Raji (cell line): Measurements from ENCODE around the gene ATRNL1.

Experiments used
- POLR2A ChIP-seq: IDR thresholded peaks from 2 replicates; pipeline ENCODE4 v1.6.1; 2011; ENCODE audit warnings: low read depth, low read length, control low read depth; ENCODE audit not compliant: insufficient read depth

ATRNL1 gene

GRCh38 chr10:115909962-115910731, 817.0 kb downstream of the ATRNL1 start:
- no peak for TF ChIP-seq POLR2A

GRCh38 chr10:115914475-115914874, 821.3 kb downstream of the ATRNL1 start:
- TF ChIP-seq POLR2A = no peak

DNA sequence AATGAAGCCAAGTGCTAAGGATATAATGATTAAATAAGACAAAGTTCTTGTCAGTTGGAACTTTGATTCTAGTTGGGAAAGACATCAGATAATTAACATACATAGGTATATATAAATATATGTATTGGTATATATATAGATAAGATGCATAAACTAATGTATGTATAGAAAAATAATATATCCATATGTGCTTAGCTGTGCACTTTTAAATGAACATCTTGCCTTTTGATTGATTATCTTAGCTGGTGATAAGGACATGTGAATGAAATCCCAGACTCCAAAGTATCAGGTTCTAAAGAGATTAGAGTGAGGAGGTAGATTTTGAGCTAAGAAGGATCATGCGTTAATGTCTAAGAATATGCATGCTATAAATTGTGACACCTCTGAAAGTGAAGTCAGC, 822.3 kb downstream of the ATRNL1 start:
- TF ChIP-seq POLR2A = no peak

DNA sequence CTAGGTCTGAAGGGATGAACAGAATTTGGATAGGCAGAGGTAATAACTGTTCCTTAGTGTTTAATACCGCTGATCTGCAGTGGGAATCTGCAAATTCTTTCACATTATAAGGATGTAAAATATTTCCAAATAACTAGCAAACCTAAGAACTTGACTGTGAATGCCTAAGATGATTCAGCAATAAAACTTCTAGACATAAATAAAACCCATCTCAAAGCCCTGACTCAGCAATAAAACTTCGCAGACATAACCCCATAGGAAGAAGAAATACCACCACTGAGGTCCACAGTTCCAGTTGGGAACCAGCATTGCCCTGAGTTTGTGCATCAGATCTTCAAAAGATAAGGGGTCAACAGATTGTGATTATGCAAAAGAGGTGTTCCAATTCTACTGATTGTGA, 825.6 kb downstream of the ATRNL1 start:
- no peak for TF ChIP-seq POLR2A

DNA sequence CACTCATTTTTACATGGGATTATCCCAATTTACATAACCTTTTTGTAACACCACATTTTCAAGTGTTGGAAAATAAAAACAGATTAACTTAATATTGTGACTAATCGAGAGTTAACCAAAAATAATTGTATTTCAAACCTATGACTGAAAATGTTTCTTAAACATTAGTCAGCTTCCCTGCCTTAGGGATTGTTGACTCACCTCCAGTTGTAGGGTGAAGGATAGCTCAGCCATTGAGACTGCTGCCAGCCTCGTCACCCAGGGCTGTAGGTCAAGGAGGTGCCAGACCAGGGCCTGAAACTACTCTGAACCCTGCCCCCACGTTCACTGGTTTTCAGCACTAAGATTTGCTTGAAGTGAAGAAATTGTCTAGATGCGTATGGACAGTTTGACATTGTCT, 828.6 kb downstream of the ATRNL1 start:
- TF ChIP-seq POLR2A = no peak

- TF ChIP-seq POLR2A = no peak
Measured at GRCh38 chr10:115931309-115931708, 838.1 kb downstream of the ATRNL1 start.

GRCh38 chr10:115932099-115932498, 838.9 kb downstream of the ATRNL1 start:
- TF ChIP-seq POLR2A = no peak

DNA sequence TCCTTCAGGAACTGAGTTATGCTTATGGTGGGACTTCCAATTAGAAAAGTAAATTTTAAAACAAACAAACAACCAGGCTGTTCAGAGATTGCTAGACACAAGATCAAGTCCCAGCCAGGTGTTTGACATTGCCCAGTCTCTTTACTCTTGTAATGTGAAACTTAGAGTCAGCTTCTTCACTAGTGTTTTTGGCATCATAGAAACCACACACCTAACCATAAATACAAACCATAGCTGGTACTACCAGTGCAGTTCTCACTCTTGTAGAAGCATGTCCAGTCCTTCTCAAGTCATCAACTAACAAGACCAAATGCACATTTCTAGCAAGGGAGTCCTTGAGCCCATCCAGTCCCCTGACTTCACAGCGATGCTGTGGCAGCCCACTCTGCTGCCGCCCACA, 839.9 kb downstream of the ATRNL1 start:
- TF ChIP-seq POLR2A = no peak

- no peak for TF ChIP-seq POLR2A
Measured at GRCh38 chr10:115935731-115936130, 842.6 kb downstream of the ATRNL1 start.

- no peak for TF ChIP-seq POLR2A
Measured at GRCh38 chr10:115936926-115937767, 844.0 kb downstream of the ATRNL1 start.

DNA sequence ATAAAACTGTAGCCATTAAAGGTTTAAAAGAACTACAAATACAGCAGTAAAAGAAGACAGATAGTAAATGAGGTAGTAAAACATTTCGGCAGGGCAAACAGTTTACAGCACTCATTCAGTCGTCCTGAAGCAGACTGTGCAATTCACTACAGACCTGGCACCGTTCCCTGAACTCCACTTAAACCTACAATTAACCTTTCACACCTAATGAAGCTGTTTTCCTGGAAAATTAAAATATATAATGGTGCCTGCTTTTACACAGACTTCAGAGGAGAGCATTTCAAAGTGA, 844.5 kb downstream of the ATRNL1 start:
- TF ChIP-seq POLR2A = no peak

DNA sequence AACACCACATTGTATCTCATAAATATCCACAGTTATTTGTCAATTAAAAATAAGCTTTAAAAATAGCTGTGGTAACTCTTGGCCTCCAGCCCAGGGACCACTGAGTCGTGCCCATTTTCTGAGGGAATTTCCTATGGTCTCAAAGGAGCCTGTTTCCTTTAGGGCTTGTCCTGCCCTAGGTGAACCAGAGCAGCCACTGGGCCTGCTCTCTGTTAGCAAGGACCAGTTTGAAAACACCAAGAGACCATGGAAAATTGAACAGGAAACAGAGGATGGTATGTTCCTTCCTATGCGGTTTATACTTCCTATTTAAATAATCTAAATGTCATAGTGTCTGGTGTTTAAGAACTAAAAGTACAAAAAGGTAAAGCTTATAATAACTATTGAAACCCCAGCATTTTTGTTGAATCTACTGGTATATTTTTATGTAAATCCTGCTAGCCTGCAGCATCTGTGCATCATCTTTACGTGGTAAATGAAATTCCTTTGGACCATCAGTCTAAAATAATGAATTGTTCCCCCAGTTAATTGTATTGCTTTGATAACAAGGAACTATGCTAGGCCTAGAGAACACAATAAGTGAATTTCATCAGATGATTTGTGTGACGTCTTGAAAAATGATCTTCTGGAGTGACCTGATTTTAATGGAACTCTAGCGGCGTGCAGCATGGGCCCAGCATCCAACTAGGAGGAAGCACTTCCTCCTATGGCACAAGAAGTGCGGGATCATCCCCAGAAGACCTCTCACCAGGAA, 846.1 kb downstream of the ATRNL1 start:
- no peak for TF ChIP-seq POLR2A

DNA sequence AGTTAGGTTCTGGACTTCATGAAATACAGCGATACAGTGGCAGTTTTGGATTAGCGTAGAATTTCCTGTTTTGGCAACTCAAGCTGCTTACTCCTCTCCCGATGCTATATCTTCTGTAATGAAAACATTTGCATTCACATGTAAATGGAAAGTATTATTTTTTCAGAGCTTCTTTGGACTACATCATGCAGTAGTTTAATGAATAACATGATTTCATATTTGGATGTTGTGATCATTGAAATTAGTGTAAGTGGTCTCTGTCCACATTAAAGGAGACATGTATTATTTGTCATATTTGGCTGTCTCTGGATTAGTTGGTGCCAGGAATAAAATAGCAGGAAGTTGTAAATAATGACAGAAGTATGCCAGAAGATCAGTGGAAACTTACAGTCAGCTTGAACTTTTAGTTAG, 848.2 kb downstream of the ATRNL1 start:
- TF ChIP-seq POLR2A = no peak

DNA sequence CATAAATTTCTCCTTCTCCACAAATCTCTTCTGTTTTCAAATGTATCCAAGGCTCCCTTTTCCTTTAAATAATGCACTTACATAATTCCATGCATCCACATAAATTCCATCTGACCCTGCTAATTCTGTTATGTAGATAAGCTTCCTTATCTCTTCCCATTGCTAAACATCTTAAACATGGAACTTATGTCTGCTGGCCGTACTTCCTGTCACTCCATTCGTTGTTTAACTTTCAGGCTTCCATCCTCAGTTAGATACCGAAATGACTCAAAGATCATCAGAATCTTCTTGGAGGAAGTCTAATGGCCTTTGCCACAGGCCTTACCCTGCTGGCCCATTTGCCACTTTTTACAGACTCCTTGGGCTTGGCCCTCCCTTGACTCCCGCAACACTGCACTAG, 848.9 kb downstream of the ATRNL1 start:
- no peak for TF ChIP-seq POLR2A

- no peak for TF ChIP-seq POLR2A
Measured at GRCh38 chr10:115944538-115944937, 851.4 kb downstream of the ATRNL1 start.

- no peak for TF ChIP-seq POLR2A
Measured at GRCh38 chr10:115945701-115946445, 852.7 kb downstream of the ATRNL1 start.

GRCh38 chr10:115947104-115947503, 853.9 kb downstream of the ATRNL1 start:
- no peak for TF ChIP-seq POLR2A
